Tibial nerve (tissue), 4 donors: Measurements from ENCODE around the gene ANKHD1.

Source experiments
- CTCF ChIP-seq, 5 experiments: fragments of 200-600 bp in 3 of 5; fragments of 450-650 bp in 2 of 5; sonication (generic) in 3 of 5; IDR thresholded peaks; one replicate each; pipeline ENCODE4 v1.5.1; 2016 to 2019; ENCODE audit warnings: antibody characterized with exemption in 5 of 5, mild to moderate bottlenecking in 3 of 5, moderate library complexity in 2 of 5
- EP300 ChIP-seq, 2 donors: sonication (generic); formaldehyde crosslinking; IDR thresholded peaks; one replicate each; pipeline ENCODE4 v1.6.1; 2017; ENCODE audit warnings: antibody characterized with exemption in 2 of 2, mild to moderate bottlenecking in 1 of 2
- POLR2A ChIP-seq, 2 donors: fragments of 450-650 bp; IDR thresholded peaks; one replicate each; pipeline ENCODE4 v1.6.1; 2017; ENCODE audit warnings: antibody characterized with exemption in 2 of 2, mild to moderate bottlenecking in 2 of 2, moderate library complexity in 2 of 2

GRCh38 chr5:140560227-140560626 lies 158.6 kb downstream of the ANKHD1 start:
- no peak for TF ChIP-seq CTCF (IDR thresholded peaks at IDR 0.05)
- TF ChIP-seq POLR2A (IDR thresholded peaks at IDR 0.05) = no peak
- TF ChIP-seq EP300 (IDR thresholded peaks at IDR 0.05) = no peak
